ENCODE measurements around the gene UNC119.
"Not testable (repeated sequence)": the region's sequence is repeated elsewhere in the genome, so short reads cannot be mapped to it uniquely, and the experiment has no call there.

The UNC119 gene

DNA sequence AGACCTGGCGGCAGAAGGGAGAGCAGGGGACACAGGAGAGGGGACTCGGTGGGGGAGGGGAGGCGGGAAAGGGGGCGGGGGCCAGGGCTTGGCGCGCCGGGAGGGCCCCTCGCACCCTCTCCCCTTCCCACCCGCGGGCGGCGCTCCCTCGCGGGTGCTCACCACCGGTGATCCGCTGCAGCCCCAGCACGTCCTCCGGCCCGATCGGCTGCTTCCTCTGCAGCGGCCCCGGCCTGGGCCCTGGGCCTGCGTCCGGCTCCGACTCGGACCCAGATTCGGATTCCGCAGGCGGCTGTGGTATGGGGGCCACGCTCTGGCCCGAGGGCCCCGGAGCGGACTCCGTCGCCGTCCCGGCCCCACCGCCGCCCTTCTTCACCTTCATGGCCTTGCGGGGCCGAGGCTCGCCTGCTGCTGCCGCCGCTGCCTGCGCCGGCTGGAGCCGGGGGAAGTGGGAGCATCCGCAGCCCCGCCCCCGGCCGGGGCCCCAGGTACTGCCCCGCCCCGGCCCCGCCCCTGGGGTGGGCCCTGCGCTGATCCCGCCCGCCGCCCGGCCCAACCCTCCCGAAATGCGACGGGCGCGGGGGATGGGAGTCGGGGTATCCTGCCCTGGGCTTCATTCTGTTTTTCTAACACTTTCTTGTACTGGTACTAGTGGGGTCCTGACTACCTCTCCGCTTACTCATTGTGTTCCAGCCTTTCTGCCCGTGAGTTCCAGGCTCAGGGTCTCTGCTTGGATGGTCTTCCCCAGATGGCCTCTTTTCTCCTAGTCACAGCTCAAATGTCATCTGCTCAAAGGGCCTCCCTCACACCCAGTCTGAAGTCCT, at the start of gene UNC119:
Gene UNC119, minus strand, starts transcription at position 449 of the 824 bp plus-strand sequence. Its CDS starts 67 bp downstream, at position 382.
- peak; percentile 67 for DNase-seq (ENCODE audit: low read depth)

DNA sequence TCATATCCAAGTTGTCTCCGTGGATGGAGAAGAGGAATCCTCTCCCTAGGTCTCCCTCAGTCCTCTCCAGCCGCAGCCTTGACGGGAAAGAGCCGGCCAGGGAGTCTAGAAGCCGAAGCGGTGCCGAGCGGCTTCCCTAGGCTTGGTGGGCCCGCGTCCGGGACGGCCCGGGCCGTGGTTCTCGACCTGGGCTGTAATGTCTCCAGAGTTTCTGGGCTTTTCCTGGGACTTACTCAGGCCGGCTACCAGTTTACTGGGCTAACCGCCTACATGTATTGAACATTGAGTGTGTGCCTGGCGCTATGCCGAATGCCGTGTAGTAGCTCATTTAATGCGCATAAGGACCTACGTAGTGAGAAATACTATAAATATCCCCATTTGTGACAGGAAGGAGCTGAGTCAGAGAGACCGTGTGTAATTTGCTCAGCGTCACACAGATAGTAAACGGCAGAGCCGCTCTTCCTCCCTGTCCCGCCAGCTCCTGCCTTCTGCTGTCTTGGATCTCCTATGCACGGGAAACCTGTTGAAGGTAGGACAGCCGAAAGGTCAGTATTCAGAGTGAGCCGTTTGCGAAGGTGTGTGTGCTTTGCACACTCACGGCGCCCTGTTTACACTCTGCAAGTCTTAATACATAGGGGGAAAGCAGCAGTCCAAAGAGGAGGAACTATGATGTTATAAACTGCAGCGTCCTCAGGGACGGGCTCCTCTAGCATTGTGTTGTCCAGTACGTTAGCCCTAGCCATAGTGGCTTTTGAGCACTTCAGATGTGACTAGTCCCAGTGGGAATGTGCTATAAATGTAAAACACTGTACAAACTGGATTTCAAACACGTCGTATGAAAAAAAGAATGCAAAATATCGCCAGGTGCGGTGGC, 47.1 kb upstream of the UNC119 start:
- DNase-seq (ENCODE audit: low read depth) = peak; percentile 40

GRCh38 chr17:28598799-28599310, 46.4 kb upstream of the UNC119 start, which contains the start of gene SPAG5:
Gene SPAG5 (minus strand): TSS chr17:28599025. CDS start chr17:28598946, 79 bp downstream.
- peak; percentile 88 for DNase-seq (ENCODE audit: low read depth)

GRCh38 chr17:28598389-28598788, 46.0 kb upstream of the UNC119 start:
- DNase-seq (ENCODE audit: low read depth) = no peak

- DNase-seq (ENCODE audit: low read depth) = no peak
These were observed 45.4 kb upstream of the UNC119 start for GRCh38 chr17:28597606-28598383.

- DNase-seq (ENCODE audit: low read depth) = no peak
These were observed 39.8 kb upstream of the UNC119 start for GRCh38 chr17:28592260-28592659.

DNA sequence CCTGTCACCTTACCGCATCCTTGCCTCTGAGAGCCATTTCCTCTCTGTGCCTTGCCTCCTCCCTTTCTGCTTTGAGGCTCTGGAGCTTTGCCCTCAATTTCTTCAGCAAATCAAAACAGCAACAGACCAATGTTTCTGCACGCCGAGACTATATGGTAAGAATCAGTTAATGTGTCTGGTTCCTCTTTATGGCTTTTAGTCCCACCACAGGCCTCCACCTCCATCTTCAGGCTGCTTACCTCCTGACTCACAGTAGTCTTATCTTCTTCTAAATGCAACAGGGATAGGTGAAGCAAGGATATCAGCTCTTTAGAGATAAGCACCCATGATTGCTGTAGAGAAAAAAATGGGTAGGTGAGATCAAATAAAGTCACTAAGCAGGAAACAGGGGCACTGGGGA, 33.4 kb upstream of the UNC119 start:
- no peak for DNase-seq (ENCODE audit: low read depth)

DNA sequence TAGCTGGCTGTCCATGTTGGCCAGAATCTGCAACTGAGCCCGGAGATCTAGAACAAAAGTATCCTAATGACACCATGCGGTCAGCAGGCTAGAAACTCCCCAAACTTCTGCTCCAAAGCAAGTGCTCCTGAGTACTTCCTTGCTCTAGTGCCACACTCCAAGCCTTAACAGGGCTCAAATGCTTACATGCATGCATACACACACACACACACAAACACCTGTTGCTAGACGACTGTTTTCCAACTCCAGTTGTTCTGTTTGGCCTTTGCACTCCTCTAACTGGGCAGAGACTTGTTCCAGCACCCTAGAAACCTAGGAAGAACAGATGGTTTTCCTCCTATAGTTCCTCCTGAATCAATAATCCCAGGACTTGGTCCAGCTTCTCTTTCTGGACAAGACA, 32.0 kb upstream of the UNC119 start:
- DNase-seq (ENCODE audit: low read depth) = no peak

GRCh38 chr17:28582513-28582912, 30.1 kb upstream of the UNC119 start:
- DNase-seq (ENCODE audit: low read depth) = no peak

DNA sequence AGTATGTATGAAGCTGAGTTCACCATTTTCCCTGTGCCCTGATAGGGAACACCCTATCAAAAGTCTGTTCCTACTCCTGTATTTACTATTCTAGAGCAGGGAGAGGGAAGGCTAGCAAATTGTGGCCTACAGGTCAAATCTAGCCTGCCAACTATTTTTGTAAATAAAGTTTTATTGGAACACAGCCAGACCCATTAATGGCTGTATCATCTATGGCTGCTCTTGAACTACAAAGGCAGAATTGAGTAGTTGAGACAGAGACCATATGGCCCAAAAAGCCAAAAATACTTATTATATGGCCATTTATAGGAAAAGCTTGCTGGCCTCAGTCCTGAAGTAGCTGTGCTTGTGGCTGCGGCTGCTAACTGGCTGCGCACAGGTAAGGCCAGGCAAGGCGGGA, 28.5 kb upstream of the UNC119 start:
- no peak for DNase-seq (ENCODE audit: low read depth)

- no peak for DNase-seq (ENCODE audit: low read depth)
These were observed 27.1 kb upstream of the UNC119 start for GRCh38 chr17:28579526-28579925.

GRCh38 chr17:28578246-28579195, 26.1 kb upstream of the UNC119 start:
- no peak for DNase-seq (ENCODE audit: low read depth)

- no peak for DNase-seq (ENCODE audit: low read depth)
These were observed 25.0 kb upstream of the UNC119 start for GRCh38 chr17:28577466-28577824.

GRCh38 chr17:28576758-28577465, 24.5 kb upstream of the UNC119 start, which contains the start of gene ALDOC:
Gene ALDOC (minus strand): TSS chr17:28576895. CDS start chr17:28575532, 1,363 bp downstream.
- DNase-seq (ENCODE audit: low read depth) = peak; percentile 96

DNA sequence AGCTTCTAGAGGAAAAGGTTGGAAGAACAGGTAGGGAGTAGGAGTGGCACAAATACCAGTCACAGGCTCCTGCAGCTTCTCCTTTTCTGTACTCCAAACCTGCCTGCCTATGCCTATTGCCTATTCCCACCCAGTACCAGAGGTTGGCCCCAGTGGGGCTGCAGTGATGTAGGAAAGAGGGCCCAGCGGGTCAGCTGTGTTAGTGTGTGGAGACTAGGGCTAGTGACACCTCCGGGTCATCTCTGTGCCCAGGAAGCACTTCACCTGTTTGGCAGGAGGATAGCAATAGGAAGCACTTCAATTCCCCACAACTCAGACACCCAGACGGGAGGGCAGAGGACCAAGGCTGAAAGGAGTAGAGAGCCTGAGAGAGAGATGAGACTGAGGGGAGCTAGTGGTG, 23.6 kb upstream of the UNC119 start:
- DNase-seq (ENCODE audit: low read depth) = not testable (repeated sequence)

DNA sequence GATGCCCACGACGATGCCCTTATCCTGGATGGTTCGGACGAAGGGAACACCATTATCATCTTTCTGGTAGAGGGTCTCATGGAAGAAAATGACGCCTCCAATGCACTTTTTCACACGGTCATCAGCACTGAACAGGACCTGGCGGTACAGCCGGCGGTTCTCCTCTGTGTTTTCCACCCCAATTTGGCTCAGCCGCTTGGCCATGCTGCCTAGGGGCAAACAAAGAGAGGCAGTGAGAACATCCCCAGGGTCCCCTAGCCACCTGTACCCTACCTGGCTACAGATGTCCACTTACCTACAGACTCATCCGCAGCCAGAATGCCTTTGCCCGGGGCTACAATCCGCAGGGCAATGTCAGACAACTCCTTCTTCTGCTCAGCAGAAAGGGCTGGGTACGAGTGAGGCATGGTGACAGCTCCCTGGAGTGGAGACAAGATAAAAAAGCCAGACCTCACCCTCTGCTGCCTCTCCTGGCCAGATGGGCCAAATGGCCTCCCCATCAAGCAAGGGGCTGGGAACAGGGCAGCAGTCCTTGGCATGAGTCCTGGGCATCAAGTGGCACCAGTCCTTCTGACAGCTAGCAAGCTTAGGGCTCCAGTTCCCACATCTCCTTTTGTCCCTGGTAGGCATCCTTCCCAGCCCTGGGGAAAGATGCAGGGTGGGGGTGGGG, 22.8 kb upstream of the UNC119 start:
- DNase-seq (ENCODE audit: low read depth) = no peak

DNA sequence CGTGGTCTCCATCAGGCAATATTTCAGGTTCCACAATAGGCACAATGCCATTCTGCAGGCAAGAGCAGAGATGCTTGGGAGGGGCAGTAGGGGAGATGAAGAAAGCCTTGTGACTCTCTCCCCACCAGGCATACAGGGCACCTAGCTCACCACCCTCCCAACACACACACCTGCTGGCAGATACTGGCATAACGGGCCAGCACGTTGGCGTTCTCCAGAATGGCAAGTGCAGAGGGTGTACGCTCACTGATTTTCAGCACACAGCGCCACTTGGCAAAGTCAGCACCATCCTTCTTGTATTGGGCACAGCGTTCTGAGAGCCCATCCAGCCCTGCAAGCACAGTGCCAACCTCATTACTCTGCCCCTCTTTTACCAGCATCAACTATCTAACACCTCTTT, 22.1 kb upstream of the UNC119 start:
- DNase-seq (ENCODE audit: low read depth) = no peak

- no peak for DNase-seq (ENCODE audit: low read depth)
These were observed 21.6 kb upstream of the UNC119 start for GRCh38 chr17:28573966-28574480.

DNA sequence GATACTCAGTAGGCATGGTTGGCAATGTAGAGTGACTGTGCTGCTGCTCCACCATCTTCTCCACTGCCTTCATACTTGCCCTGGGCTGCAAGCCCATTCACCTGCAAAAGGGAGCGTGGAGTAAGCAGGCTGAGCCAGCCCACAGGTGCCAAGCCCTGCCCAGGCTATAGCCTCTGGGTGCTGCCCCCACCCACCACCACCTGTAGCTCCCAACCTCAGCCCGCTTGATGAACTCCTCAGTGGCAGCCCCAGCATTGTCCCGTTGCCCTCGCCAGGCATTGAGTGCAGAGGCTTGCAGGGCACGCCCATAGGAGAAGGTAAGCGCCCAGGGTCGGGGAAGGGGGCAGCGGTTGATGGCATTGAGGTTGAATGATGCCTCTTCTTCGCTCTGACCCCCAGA, 21.1 kb upstream of the UNC119 start:
- DNase-seq (ENCODE audit: low read depth) = no peak

Data from stimulated activated CD8-positive, alpha-beta memory T cell treated with anti-CD3 and anti-CD28 coated beads, Interleukin-12 subunit alpha, Interleukin-12 subunit beta, amount 100 ng/mL, for 4 hours (primary cell).